ENCODE measurements around the gene THSD1. TPM values are rescaled to one million over a fixed set of nuclear protein-coding genes. Genes with fewer than 3 reads are reported as not detected.

THSD1 gene
- total and polyA plus RNA-seq, 9 donors = 2.1 to 6.4 (median 3.5) TPM

DNA sequence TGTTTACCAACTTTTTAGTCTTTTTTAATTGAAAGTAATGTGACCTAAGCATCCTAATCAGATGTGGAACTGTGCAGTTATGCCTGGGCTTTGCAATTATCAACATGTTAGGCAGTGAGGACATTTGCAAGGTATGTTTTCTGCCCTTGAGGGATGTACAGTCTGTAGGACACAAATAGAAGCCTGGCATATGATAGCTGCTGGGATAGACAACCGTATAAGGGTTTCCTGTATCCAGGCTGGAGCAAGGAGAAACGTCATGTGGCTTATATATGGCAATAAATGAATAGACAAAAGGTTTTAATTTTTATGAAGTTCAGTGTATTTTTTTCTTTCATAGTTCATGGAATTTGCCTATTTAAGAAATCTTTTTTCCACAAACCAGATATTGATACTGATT lies 46.5 kb upstream of the THSD1 start:
- Histone ChIP-seq H3K4me3 (no peak overlapping the region), H3K27me3 (no peaks in the 10 kb centered on the region), H3K36me3 (no peaks in the 10 kb centered on the region), H3K9me3 (no peaks in the 10 kb centered on the region), H3K27ac (no peak overlapping the region), H3K4me1 (ENCODE audit: insufficient read depth) (peaks cover 10% of the 10 kb centered on the region)
- WGBS, 3 donors = 56 to 76% (median 73%) methylated on average over 2 of the region's 2 CpGs
- TF ChIP-seq EP300 (IDR thresholded peaks at IDR 0.05) (no peak), POLR2A (IDR thresholded peaks at IDR 0.05) (no peak)
- TF ChIP-seq, protein P1, sequence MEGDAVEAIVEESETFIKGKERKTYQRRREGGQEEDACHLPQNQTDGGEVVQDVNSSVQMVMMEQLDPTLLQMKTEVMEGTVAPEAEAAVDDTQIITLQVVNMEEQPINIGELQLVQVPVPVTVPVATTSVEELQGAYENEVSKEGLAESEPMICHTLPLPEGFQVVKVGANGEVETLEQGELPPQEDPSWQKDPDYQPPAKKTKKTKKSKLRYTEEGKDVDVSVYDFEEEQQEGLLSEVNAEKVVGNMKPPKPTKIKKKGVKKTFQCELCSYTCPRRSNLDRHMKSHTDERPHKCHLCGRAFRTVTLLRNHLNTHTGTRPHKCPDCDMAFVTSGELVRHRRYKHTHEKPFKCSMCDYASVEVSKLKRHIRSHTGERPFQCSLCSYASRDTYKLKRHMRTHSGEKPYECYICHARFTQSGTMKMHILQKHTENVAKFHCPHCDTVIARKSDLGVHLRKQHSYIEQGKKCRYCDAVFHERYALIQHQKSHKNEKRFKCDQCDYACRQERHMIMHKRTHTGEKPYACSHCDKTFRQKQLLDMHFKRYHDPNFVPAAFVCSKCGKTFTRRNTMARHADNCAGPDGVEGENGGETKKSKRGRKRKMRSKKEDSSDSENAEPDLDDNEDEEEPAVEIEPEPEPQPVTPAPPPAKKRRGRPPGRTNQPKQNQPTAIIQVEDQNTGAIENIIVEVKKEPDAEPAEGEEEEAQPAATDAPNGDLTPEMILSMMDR (IDR thresholded peaks at IDR 0.05) = no peak
- no peak for DNase-seq
- intact Hi-C loops (cut with DNase I) = loop anchor here in 2 of 4 donors (5.0 to 10.0 kb wide), 4 partner anchors 108 to 1000 kb away; partner anchors contain the start of gene INTS6 (in 1 of the 2)

DNA sequence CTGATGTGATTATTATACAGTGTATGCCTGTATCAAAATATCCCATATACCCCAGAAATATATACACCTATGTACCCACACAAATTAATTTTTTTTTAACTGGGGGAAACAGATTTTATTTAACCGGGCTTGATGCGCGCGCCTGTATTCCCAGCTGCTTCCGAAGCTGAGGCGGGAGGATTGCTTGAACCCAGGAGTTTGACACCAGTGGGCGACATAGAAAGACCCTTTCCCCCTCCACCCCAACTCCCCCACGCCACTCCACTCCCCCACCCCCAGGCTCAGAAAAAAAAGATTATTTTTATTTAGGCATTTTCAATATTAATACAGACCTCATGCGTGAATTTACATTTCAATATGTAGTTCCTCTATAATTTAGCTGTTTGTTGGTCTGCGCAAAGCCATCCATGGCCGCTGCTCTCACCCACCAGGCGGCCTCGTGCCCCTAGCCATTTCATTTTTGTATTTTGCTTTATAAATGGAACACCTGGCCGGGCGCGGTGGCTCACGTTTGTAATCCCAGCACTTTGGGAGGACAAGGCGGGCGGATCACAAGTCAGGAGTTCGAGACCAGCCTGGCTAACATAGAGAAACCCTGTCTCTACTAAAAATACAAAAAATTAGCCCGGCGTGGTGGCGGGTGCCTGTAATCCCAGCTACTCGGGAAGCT lies 45.3 kb upstream of the THSD1 start:
- Histone ChIP-seq H3K9me3 (no peaks in the 10 kb centered on the region), H3K27me3 (no peaks in the 10 kb centered on the region), H3K4me1 (ENCODE audit: insufficient read depth) (peaks cover 10% of the 10 kb centered on the region), H3K36me3 (no peaks in the 10 kb centered on the region), H3K4me3 (no peak overlapping the region), H3K27ac (no peak overlapping the region)
- TF ChIP-seq POLR2A (IDR thresholded peaks at IDR 0.05) (no peak), EP300 (IDR thresholded peaks at IDR 0.05) (no peak)
- TF ChIP-seq, protein P1 (IDR thresholded peaks at IDR 0.05) = no peak
- intact Hi-C loops (cut with DNase I) = loop anchor here in 2 of 4 donors (5.0 to 10.0 kb wide), 4 partner anchors 106 to 999 kb away; partner anchors contain the start of gene INTS6 (in 1 of the 2)
- WGBS, 3 donors = 78 to 82% (median 81%) methylated on average over 24 of the region's 24 CpGs
- DNase-seq = no peak

DNA sequence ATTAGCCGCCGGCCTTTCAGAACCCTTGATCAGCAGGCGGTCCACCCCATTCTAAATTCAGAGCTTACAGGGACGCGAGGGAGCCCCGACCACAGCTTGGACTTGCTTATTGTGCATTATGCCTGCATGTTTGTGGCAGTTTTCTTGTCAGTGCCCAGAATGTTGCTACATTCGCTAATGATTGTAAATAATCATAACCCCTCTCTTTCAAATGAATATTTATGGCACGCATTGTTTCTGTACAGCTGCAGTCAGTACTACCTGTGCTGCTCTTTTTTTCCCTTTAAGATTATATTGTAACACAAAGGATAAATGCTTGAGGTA lies 44.8 kb upstream of the THSD1 start:
- WGBS, 3 donors = 5 to 6% (median 6%) methylated on average over 8 of the region's 8 CpGs
- H3K4me3 ChIP-seq = peak overlapping the region; percentile 94
- DNase-seq = no peak
- no peaks in the 10 kb centered on the region for H3K36me3 ChIP-seq
- no peaks in the 10 kb centered on the region for H3K9me3 ChIP-seq
- TF ChIP-seq POLR2A (IDR thresholded peaks at IDR 0.05) (no peak), EP300 (IDR thresholded peaks at IDR 0.05) (no peak)
- TF ChIP-seq, protein P1 (IDR thresholded peaks at IDR 0.05) = no peak
- intact Hi-C loops (cut with DNase I) = loop anchor here in 2 of 4 donors (5.0 to 10.0 kb wide), 4 partner anchors 106 to 998 kb away; partner anchors contain the start of gene INTS6 (in 1 of the 2)
- no peaks in the 10 kb centered on the region for H3K27me3 ChIP-seq
- peaks cover 10% of the 10 kb centered on the region for H3K4me1 ChIP-seq (ENCODE audit: insufficient read depth)
- H3K27ac ChIP-seq = no peak overlapping the region

DNA sequence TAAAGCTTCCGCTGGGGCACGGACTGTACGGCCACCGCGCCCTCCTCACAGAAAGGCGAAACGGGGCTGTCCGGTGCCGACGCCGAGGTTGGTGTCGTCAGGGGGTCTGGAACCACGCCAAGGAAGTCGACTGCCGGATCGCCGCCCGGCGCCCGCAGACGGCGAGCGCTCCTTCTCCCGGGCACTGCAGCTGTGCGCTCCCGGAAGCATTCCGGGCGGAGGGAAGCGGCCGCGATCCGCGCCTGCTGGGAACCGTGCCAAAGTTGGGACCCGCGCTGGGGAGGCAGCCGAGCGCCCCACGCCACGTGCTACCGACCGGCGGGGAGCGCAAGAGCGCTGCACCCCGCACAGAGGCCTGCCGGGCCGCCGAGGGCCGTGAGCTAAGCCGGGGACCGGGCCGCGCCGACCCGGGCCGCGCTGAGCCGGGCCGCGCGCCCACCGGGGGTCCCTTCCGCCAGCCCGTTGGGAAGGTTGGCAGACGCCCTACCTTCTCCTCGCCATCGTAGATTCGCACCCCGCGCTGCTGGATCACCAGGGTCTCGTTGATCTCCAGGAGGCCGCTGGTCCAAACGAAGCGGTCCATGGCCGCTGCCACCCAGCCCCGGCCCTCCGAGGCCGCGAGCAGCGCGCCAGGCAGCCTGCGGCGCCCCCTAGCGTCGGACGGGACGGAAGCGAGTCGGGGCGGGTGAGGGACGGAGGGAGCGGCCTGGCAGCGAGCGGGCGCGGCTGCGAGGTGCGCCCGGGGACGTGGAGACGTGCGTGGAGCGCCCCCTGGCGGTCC lies 44.2 kb upstream of the THSD1 start, which contains the start of gene VPS36:
Gene VPS36 (minus strand): TSS at position 623 of the 781 bp plus-strand sequence. CDS start 40 bp downstream, at position 583.
- Histone ChIP-seq H3K27me3 (no peaks in the 10 kb centered on the region), H3K27ac (peak within 1 kb of the TSS; percentile 90 to 92), H3K4me3 (peak within 1 kb of the TSS; percentile 94), H3K4me1 (ENCODE audit: insufficient read depth) (peaks cover 10% of the 10 kb centered on the region), H3K9me3 (no peaks in the 10 kb centered on the region), H3K36me3 (no peaks in the 10 kb centered on the region)
- intact Hi-C loops (cut with DNase I) = loop anchor here in 2 of 4 donors (5.0 to 10.0 kb wide), 4 partner anchors 105 to 998 kb away; partner anchors contain the start of gene INTS6 (in 1 of the 2)
- TF ChIP-seq, protein P1 (IDR thresholded peaks at IDR 0.05) = peak; percentile 99 to 100 (median 99)
- TF ChIP-seq EP300 (IDR thresholded peaks at IDR 0.05) = no peak
- TF ChIP-seq POLR2A (IDR thresholded peaks at IDR 0.05) = peak; percentile 82
- peak; percentile 94 to 98 (median 97) for DNase-seq
- WGBS, 3 donors = 0% methylated on average over 61 to 105 of the region's 105 CpGs

All from ovary (tissue), 9 donors.